OCI-LY7 (cell line): Measurements from ENCODE around the gene DDX27.

ENCODE experiments used
- CTCF ChIP-seq: fragments of 200-600 bp; sonication (generic); conservative IDR thresholded peaks from 2 replicates; pipeline ENCODE4 v1.5.1; 2014; ENCODE audit warnings: mild to moderate bottlenecking, antibody characterized with exemption, low read length, moderate library complexity, mixed read lengths
- EZH2phosphoT487 ChIP-seq: fragments of 200-600 bp; sonication (generic); IDR thresholded peaks from 2 replicates; pipeline ENCODE4 v1.6.1; 2018; ENCODE audit warnings: low read depth, borderline replicate concordance, mild to moderate bottlenecking, mixed run types, antibody characterized with exemption, low read length, moderate library complexity, mixed read lengths

GRCh38 chr20:49248301-49248700, 29.1 kb downstream of the DDX27 start:
- TF ChIP-seq CTCF (no peak), EZH2phosphoT487 (no peak)
